Esophagus squamous epithelium (tissue), 5 donors: ENCODE measurements around the gene LSM6. TPM values are rescaled to one million over a fixed set of nuclear protein-coding genes. Genes with fewer than 3 reads are reported as not detected.
A peak's percentile ranks its signal among the peaks of the same experiment; 100 is the strongest.

Source experiments
- DNase-seq: peaks from one replicate; lab custom pipeline; 2025; lab: John Stamatoyannopoulos, UW
- H3K27ac ChIP-seq, 4 donors: fragments of 200-600 bp; sonication (generic); one replicate each; pipeline ENCODE4 v1.5.1; 2016 to 2019; ENCODE audit warnings: mild to moderate bottlenecking in 1 of 4
- H3K27me3 ChIP-seq, 4 donors: fragments of 200-600 bp; sonication (generic); 1 replicate in 3 of 4; 2 replicates in 1 of 4; pipeline versions ENCODE4 v1.5.1 to v1.6.0; 2017 to 2021; ENCODE audit warnings: antibody characterized with exemption in 1 of 4
- H3K36me3 ChIP-seq, 3 donors: fragments of 200-600 bp; sonication (generic); one replicate each; pipeline ENCODE4 v1.5.1; 2016 to 2019
- H3K4me1 ChIP-seq, 3 donors: fragments of 200-600 bp; sonication (generic); one replicate each; pipeline ENCODE4 v1.5.1; 2017 to 2019
- H3K4me3 ChIP-seq, 4 donors: fragments of 200-600 bp; sonication (generic); 1 replicate in 3 of 4; 2 replicates in 1 of 4; pipeline ENCODE4 v1.5.1; 2016 to 2019; ENCODE audit warnings: mild to moderate bottlenecking in 2 of 4, moderate library complexity in 1 of 4
- H3K9me3 ChIP-seq, 3 donors: fragments of 200-600 bp; sonication (generic); one replicate each; pipeline ENCODE4 v1.5.1; 2016 to 2019
- POLR2A ChIP-seq, 4 donors: fragments of 450-650 bp; IDR thresholded peaks; one replicate each; pipeline ENCODE4 v1.6.1; 2017; ENCODE audit warnings: antibody characterized with exemption in 4 of 4, mild to moderate bottlenecking in 4 of 4, moderate library complexity in 3 of 4
- WGBS, 2 donors: methylation state at CpG; one replicate each; pipeline ENCODE4 v1.1.5; 2018; 5-methylcytosine and 5-hydroxymethylcytosine counted together
- intact Hi-C: fragments of 100-400 bp; cut with DNase I; formaldehyde crosslinking; loops from one replicate; pipeline ENCODE4 v1.15.0; 2022
- total RNA-seq, 4 donors: library from RNA; depleted of rRNA; stranded (reverse); fragments of >200 nt; gene quantifications; one replicate each; pipeline ENCODE4 v1.1.0, GENCODE V29; 2016
- TF ChIP-seq, protein P1 (sequence below), 6 experiments: fragments of 450-650 bp in 4 of 6; fragments of 200-600 bp in 2 of 6; sonication (generic) in 2 of 6; IDR thresholded peaks; one replicate each; pipeline ENCODE4 v1.5.1; 2016 to 2019; ENCODE audit warnings: antibody characterized with exemption in 6 of 6, mild to moderate bottlenecking in 4 of 6, moderate library complexity in 4 of 6
- donor health status: DM: yes; HTN: yes; CAD: no.

Gene LSM6
- total RNA-seq, 4 donors from 2014 or later = 23.9 to 35.6 (median 25.8) TPM

DNA sequence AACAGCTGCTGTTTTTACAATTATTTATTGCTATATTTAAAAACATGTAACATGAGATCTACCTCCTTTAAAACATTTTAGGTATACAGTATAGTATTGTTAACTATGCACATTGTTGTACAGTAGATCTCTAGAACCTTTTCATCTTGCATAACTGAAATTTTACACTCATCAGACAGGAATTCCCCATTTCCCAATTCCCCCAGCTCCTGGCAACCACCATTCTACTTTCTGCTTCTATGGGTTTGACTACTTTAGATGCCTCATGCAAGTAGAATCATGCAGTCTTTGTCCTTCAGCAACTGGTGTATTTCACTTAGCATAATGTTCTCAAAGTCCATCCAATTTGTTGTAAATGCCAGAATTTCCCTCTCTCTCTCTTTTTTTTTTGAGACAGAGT lies 9.7 kb upstream of the LSM6 start:
- H3K4me3 ChIP-seq = no peak overlapping the region
- no peak overlapping the region for H3K27ac ChIP-seq
- H3K36me3 ChIP-seq = no peaks in the 10 kb centered on the region
- H3K4me1 ChIP-seq = no peaks in the 10 kb centered on the region
- TF ChIP-seq, protein P1, sequence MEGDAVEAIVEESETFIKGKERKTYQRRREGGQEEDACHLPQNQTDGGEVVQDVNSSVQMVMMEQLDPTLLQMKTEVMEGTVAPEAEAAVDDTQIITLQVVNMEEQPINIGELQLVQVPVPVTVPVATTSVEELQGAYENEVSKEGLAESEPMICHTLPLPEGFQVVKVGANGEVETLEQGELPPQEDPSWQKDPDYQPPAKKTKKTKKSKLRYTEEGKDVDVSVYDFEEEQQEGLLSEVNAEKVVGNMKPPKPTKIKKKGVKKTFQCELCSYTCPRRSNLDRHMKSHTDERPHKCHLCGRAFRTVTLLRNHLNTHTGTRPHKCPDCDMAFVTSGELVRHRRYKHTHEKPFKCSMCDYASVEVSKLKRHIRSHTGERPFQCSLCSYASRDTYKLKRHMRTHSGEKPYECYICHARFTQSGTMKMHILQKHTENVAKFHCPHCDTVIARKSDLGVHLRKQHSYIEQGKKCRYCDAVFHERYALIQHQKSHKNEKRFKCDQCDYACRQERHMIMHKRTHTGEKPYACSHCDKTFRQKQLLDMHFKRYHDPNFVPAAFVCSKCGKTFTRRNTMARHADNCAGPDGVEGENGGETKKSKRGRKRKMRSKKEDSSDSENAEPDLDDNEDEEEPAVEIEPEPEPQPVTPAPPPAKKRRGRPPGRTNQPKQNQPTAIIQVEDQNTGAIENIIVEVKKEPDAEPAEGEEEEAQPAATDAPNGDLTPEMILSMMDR (IDR thresholded peaks at IDR 0.05) = no peak
- no peak for TF ChIP-seq POLR2A (IDR thresholded peaks at IDR 0.05)
- DNase-seq = no peak
- no peaks in the 10 kb centered on the region for H3K9me3 ChIP-seq
- H3K27me3 ChIP-seq = no peaks in the 10 kb centered on the region
- intact Hi-C loops = no loop called here

DNA sequence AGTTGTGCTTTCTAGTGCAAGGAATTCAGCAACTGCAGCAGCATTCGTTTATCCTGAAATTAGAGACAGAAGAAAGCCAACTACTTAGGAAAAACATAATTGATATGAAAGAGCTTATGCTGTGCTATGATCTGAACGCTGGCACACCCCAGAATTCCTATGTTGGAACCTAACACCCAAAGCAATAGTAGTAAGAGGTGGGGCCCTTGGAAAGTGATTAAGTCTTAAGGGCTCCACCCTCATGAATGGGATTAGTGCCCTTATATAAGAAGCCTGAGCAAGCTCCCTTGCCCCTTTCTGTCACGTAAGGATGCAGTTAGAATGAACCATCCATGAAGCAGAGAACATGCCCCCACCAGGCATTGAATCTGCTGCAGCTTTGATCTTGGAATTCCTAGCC lies 5.4 kb upstream of the LSM6 start:
- no peak overlapping the region for H3K4me3 ChIP-seq
- DNase-seq = no peak
- 68 to 75% methylated on average over 3 of the region's 3 CpGs for WGBS, 2 donors
- H3K27ac ChIP-seq = no peak overlapping the region
- H3K27me3 ChIP-seq = no peaks in the 10 kb centered on the region
- no peak for TF ChIP-seq POLR2A (IDR thresholded peaks at IDR 0.05)
- TF ChIP-seq, protein P1 (IDR thresholded peaks at IDR 0.05) = no peak
- H3K9me3 ChIP-seq = no peaks in the 10 kb centered on the region
- intact Hi-C loops = no loop called here
- H3K4me1 ChIP-seq = peaks cover 0 to 1% (median 0%) of the 10 kb centered on the region in 3 donors
- no peaks in the 10 kb centered on the region for H3K36me3 ChIP-seq

DNA sequence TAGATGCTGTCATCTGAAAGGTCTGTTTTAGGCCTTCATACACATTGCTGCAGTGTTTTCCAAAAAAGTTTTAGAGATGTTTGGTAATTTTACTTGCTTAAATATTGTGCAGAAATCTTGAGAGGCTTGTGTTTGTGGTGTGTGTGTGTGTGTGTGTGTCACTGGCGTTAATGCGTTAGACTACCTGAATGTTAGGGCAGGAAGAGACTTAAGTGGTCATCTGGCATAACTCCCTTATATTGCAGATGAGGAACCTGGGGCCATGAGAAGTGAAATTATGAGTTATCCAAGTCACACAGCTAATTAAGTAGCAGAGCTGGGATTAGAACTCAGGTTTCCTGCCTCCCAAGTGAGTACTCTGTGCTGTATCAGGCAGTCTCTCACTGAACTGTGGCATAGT lies 1.4 kb downstream of the LSM6 start:
- TF ChIP-seq, protein P1 (IDR thresholded peaks at IDR 0.05) = no peak
- no peak for TF ChIP-seq POLR2A (IDR thresholded peaks at IDR 0.05)
- WGBS, 2 donors = 40 to 72% methylated on average over 2 of the region's 2 CpGs
- no peaks in the 10 kb centered on the region for H3K27me3 ChIP-seq
- no peaks in the 10 kb centered on the region for H3K9me3 ChIP-seq
- no peak overlapping the region for H3K27ac ChIP-seq
- H3K4me3 ChIP-seq = peak overlapping the region in 2 of 4 donors; percentile 84 to 91
- DNase-seq = no peak
- no peaks in the 10 kb centered on the region for H3K36me3 ChIP-seq
- intact Hi-C loops = no loop called here
- H3K4me1 ChIP-seq = peaks cover 0 to 52% (median 27%) of the 10 kb centered on the region in 3 donors

DNA sequence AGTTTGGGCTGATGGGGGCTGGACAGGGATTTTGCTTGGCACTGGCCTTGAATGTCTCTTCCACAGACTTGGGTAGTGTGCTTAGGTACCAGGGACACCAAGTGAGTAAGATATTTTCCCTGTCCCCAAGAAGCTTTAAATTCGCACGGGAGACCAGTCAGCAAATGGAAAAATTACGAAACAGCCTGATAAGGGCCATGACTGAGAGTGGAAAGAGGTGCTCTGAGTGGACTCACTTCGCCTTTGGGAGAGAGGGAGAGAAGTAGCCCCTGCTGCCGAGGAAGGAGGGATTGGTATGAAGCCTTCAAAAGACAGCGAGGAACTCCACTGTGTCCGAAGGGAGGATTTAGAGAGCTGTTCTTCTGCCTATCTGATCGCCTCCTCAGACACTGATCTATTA lies 2.6 kb downstream of the LSM6 start:
- intact Hi-C loops = no loop called here
- TF ChIP-seq, protein P1 (IDR thresholded peaks at IDR 0.05) = no peak
- no peak for TF ChIP-seq POLR2A (IDR thresholded peaks at IDR 0.05)
- Histone ChIP-seq H3K4me1 (peaks cover 0 to 52% (median 27%) of the 10 kb centered on the region in 3 donors), H3K36me3 (peaks cover 0 to 3% (median 0%) of the 10 kb centered on the region in 3 donors), H3K4me3 (no peak overlapping the region), H3K27ac (no peak overlapping the region), H3K9me3 (no peaks in the 10 kb centered on the region), H3K27me3 (no peaks in the 10 kb centered on the region)
- WGBS, 2 donors = 73 to 79% methylated on average over 8 of the region's 8 CpGs
- no peak for DNase-seq

DNA sequence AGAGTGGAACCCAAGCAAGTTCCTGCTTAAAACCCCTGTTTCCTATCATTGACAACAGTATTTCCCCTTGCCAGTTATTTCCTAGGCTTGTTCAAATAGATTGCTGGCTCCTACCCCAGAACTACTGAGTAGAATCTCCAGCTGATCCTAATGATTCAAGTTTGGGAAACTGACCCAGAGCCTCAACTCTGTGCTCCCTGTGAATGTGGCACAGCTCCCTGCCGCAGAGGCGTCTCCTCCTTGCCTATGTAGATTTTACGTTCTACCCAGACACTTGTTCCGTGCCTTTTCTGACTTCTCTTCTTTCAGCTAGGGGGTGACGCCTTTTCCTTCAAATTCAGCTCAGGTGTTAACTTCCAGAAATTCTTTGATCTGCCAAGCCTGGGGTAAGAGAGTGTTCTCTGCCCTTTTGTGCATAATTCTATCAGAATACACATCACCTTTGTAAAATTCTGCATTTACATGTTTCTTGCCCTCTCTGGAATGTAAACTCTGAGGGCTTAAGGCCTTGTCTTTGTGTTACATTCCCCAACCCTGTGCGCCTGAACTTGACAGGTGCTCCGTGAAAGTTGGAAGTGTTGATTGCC lies 4.4 kb downstream of the LSM6 start:
- Histone ChIP-seq H3K27me3 (no peaks in the 10 kb centered on the region), H3K9me3 (no peaks in the 10 kb centered on the region), H3K36me3 (peaks cover 0 to 20% (median 0%) of the 10 kb centered on the region in 3 donors), H3K27ac (peak overlapping the region in 1 of 4 donors; percentile 29), H3K4me1 (peaks cover 0 to 52% (median 27%) of the 10 kb centered on the region in 3 donors), H3K4me3 (no peak overlapping the region)
- intact Hi-C loops = no loop called here
- DNase-seq = no peak
- 34 to 47% methylated on average over 7 of the region's 7 CpGs for WGBS, 2 donors
- TF ChIP-seq POLR2A (IDR thresholded peaks at IDR 0.05) = no peak
- TF ChIP-seq, protein P1 (IDR thresholded peaks at IDR 0.05) = no peak
